Neural cell (in vitro differentiated cells): Measurements from ENCODE around the gene PHF23. TPM values are rescaled to one million over a fixed set of nuclear protein-coding genes. Genes with fewer than 3 reads are reported as not detected.

ENCODE experiments used
- H2AFZ ChIP-seq: fragments of 200-600, 300-800 bp; sonication (generic), shearing (Covaris generic); 2 replicates; pipeline ENCODE4 v1.6.0; 2014; ENCODE audit warnings: low read depth, mild to moderate bottlenecking, antibody characterized with exemption, low read length, moderate library complexity
- H3F3A ChIP-seq: fragments of 200-600 bp; shearing (Covaris generic); 2 replicates; pipeline ENCODE4 v1.6.1; 2016; ENCODE audit warnings: mild to moderate bottlenecking, moderate library complexity, mixed read lengths, antibody characterized with exemption, low read length; ENCODE audit not compliant: insufficient read depth, poor library complexity, severe bottlenecking
- H3K27ac ChIP-seq: fragments of 200-600, 300-800 bp; sonication (generic), shearing (Covaris generic); 2 replicates; pipeline ENCODE4 v1.5.1; 2014; ENCODE audit warnings: mild to moderate bottlenecking, low read length, moderate library complexity
- H3K27me3 ChIP-seq: fragments of 300-800, 200-600 bp; sonication (generic), shearing (Covaris generic); 2 replicates; pipeline ENCODE4 v1.6.0; 2014; ENCODE audit warnings: mild to moderate bottlenecking, low read depth, low read length, moderate library complexity; ENCODE audit not compliant: insufficient read depth
- H3K36me3 ChIP-seq: fragments of 300-800, 200-600 bp; sonication (generic), shearing (Covaris generic); 2 replicates; pipeline ENCODE4 v1.5.1; 2014; ENCODE audit warnings: mild to moderate bottlenecking, antibody characterized with exemption, low read length, moderate library complexity; ENCODE audit not compliant: insufficient read depth
- H3K4me2 ChIP-seq: fragments of 300-800, 200-600 bp; sonication (generic), shearing (Covaris generic); 2 replicates; pipeline ENCODE4 v1.6.0; 2014; ENCODE audit warnings: mild to moderate bottlenecking, low read length
- H3K4me3 ChIP-seq: fragments of 300-800, 200-600 bp; sonication (generic), shearing (Covaris generic); 2 replicates; pipeline ENCODE4 v1.5.1; 2014; ENCODE audit warnings: mild to moderate bottlenecking, low read length, moderate library complexity
- H3K79me2 ChIP-seq: fragments of 200-600 bp; shearing (Covaris generic); replicated peaks from 2 replicates; pipeline ENCODE4 v1.6.0; 2014; ENCODE audit warnings: mild to moderate bottlenecking, low read length, moderate library complexity; ENCODE audit not compliant: insufficient read depth
- H3K9ac ChIP-seq: fragments of 300-800, 200-600 bp; sonication (generic), shearing (Covaris generic); 2 replicates; pipeline ENCODE4 v1.6.1; 2016; ENCODE audit warnings: mild to moderate bottlenecking, low read length, mixed read lengths
- H3K9me2 ChIP-seq: fragments of 200-600 bp; shearing (Covaris generic); 2 replicates; pipeline ENCODE4 v1.6.1; 2016; ENCODE audit warnings: mild to moderate bottlenecking, low read length, mixed read lengths; ENCODE audit not compliant: insufficient read depth
- H3K9me3 ChIP-seq: fragments of 200-600, 300-800 bp; sonication (generic), shearing (Covaris generic); 2 replicates; pipeline ENCODE4 v1.6.1; 2016; ENCODE audit warnings: mild to moderate bottlenecking, mixed run types, low read length, moderate library complexity, mixed read lengths
- H4K20me1 ChIP-seq: fragments of 200-600 bp; shearing (Covaris generic); 2 replicates; pipeline ENCODE4 v1.6.1; 2016; ENCODE audit warnings: mild to moderate bottlenecking, mixed run types; ENCODE audit not compliant: insufficient read depth
- CTCF ChIP-seq: fragments of 450-650 bp; IDR thresholded peaks from 2 replicates; pipeline ENCODE4 v1.5.1; 2014; ENCODE audit warnings: antibody characterized with exemption, mild to moderate bottlenecking, moderate library complexity; ENCODE audit not compliant: poor library complexity, severe bottlenecking
- EP300 ChIP-seq: fragments of 450-650 bp; conservative IDR thresholded peaks from 2 replicates; pipeline ENCODE4 v1.6.1; 2014; ENCODE audit warnings: antibody characterized with exemption, mild to moderate bottlenecking, moderate library complexity; ENCODE audit not compliant: poor library complexity, severe bottlenecking
- EZH2 ChIP-seq: fragments of 200-600, 300-800 bp; shearing (Covaris generic), sonication (generic); IDR thresholded peaks from 2 replicates; pipeline ENCODE4 v1.6.1; 2014; ENCODE audit warnings: antibody characterized with exemption, low read length, borderline replicate concordance, mild to moderate bottlenecking; ENCODE audit not compliant: insufficient read depth, poor library complexity, severe bottlenecking
- MXI1 ChIP-seq: fragments of 450-650 bp; conservative IDR thresholded peaks from 2 replicates; pipeline ENCODE4 v1.6.1; 2014; ENCODE audit warnings: antibody characterized with exemption, mild to moderate bottlenecking; ENCODE audit not compliant: poor library complexity, severe bottlenecking
- POLR2AphosphoS5 ChIP-seq: IDR thresholded peaks from 2 replicates; pipeline ENCODE4 v1.6.1; 2012
- RAD21 ChIP-seq: fragments of 450-650 bp; conservative IDR thresholded peaks from 2 replicates; pipeline ENCODE4 v1.6.1; 2014; ENCODE audit warnings: antibody characterized with exemption, mild to moderate bottlenecking, moderate library complexity
- REST ChIP-seq: IDR thresholded peaks from 2 replicates; pipeline ENCODE4 v1.6.1; 2012; ENCODE audit warnings: borderline replicate concordance
- SMC3 ChIP-seq: fragments of 450-650 bp; conservative IDR thresholded peaks from 2 replicates; pipeline ENCODE4 v1.6.1; 2014; ENCODE audit warnings: antibody characterized with exemption, mild to moderate bottlenecking, moderate library complexity; ENCODE audit not compliant: poor library complexity
- TAF1 ChIP-seq: IDR thresholded peaks from 2 replicates; pipeline ENCODE4 v1.6.1; 2012; ENCODE audit warnings: low read depth
- polyA plus RNA-seq: library from polyadenylated mRNA; depleted of rRNA; stranded (reverse); fragments of >200 nt; gene quantifications from 2 replicates; pipeline ENCODE4 v1.2.3, GENCODE V29; 2014

The PHF23 gene
- polyA plus RNA-seq, 1 donor from 2014 or later = 55.7 TPM

GRCh38 chr17:7253082-7253481 is 13.8 kb upstream of the PHF23 start:
- Histone ChIP-seq H3F3A (no peaks in the 10 kb centered on the region), H3K4me2 (peak overlapping the region; percentile 95), H3K79me2 (peaks cover 44% of the 10 kb centered on the region), H3K9me3 (no peaks in the 10 kb centered on the region), H3K27me3 (no peaks in the 10 kb centered on the region), H3K27ac (peak overlapping the region; percentile 97), H3K9ac (peak overlapping the region; percentile 88), H3K4me3 (peak overlapping the region; percentile 70), H2AFZ (no peak overlapping the region), H3K9me2 (no peaks in the 10 kb centered on the region), H3K36me3 (no peaks in the 10 kb centered on the region), H4K20me1 (no peaks in the 10 kb centered on the region)
- TF ChIP-seq EP300 = no peak
- no peak for TF ChIP-seq TAF1
- no peak for TF ChIP-seq EZH2
- no peak for TF ChIP-seq REST
- no peak for TF ChIP-seq SMC3
- TF ChIP-seq MXI1 = no peak
- no peak for TF ChIP-seq POLR2AphosphoS5
- no peak for TF ChIP-seq CTCF
- no peak for TF ChIP-seq RAD21

- Histone ChIP-seq H3K9me2 (no peaks in the 10 kb centered on the region), H3K36me3 (no peaks in the 10 kb centered on the region), H3K4me2 (peak within 1 kb of the TSS; percentile 95), H3K9me3 (no peaks in the 10 kb centered on the region), H3K79me2 (peaks cover 50% of the 10 kb centered on the region), H3K27me3 (no peaks in the 10 kb centered on the region), H2AFZ (peak within 1 kb of the TSS; percentile 62), H3F3A (no peaks in the 10 kb centered on the region), H3K4me3 (peak within 1 kb of the TSS; percentile 70), H3K9ac (peak within 1 kb of the TSS; percentile 88), H4K20me1 (no peaks in the 10 kb centered on the region), H3K27ac (peak within 1 kb of the TSS; percentile 97)
- TF ChIP-seq EZH2 = no peak
- peak; percentile 65 for TF ChIP-seq EP300
- TF ChIP-seq POLR2AphosphoS5 = peak; percentile 87
- TF ChIP-seq SMC3 = peak; percentile 63
- peak; percentile 88 for TF ChIP-seq TAF1
- peak; percentile 85 for TF ChIP-seq REST
- TF ChIP-seq MXI1 = peak; percentile 68
- TF ChIP-seq CTCF = peak; percentile 65
- peak; percentile 45 for TF ChIP-seq RAD21
Observed at GRCh38 chr17:7252176-7253043, 13.2 kb upstream of the PHF23 start, which contains the start of gene ELP5. TSS of gene ELP5 (plus strand) at chr17:7252215. CDS start at chr17:7252551, 336 bp downstream.
